Measurements from ENCODE around the gene SRRM3. TPM values are rescaled to one million over a fixed set of nuclear protein-coding genes. Genes with fewer than 3 reads are reported as not detected.
A peak's percentile ranks its signal among the peaks of the same experiment; 100 is the strongest.

SRRM3 gene
- total and polyA plus RNA-seq, 9 of the 15 experiments (the other 6 are each of a cell fraction or from before 2014, with no cell fraction given), result 0.04 to 0.91 (median 0.46) TPM; not detected in 2

DNA sequence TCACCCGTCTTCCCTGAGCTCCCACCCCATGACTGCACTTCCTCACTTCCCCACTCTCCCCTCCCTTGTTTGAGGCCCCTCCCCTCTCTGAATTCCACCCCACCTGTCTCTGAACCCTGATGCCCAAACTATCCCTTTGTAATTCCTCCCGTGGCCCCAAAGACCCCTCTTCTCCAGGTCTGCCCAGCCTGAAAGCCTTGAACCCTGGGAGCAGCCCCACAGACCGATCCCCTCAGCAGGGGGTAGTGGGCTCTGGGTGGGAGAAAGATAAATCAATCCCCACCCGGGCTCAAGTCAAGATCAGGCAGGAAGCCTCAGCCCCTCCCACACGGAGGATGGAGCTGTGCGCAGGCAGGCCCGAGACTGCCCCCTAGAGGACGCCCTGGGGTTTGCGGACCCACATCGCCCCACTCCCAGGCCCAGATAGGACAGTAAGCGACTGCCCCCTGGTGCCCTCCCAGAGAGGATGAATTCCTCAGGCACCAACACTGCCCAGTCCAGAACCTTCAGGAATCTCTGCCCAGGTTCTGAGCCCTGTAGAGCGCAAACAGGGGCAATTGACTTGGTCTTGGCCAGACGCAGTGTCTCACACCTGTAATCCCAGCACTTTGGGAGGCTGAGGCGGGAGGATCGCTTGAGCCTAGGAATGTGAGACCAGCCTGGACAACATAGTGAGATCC is 112.5 kb downstream of the SRRM3 start (continued):
- peak; percentile 45 for TF ChIP-seq TCF3 (CRISPR knock-in tag; IDR thresholded peaks at IDR 0.05)
- TF ChIP-seq CXXC5 (CRISPR knock-in tag; IDR thresholded peaks at IDR 0.05), result peak; percentile 53; the same call in 1 of the 2 replicates
- TF ChIP-seq STAG1 (CRISPR knock-in tag; IDR thresholded peaks at IDR 0.05; ENCODE audit: borderline replicate concordance), result peak; percentile 97; the same call in 1 of the 2 replicates
- peak; percentile 82 for TF ChIP-seq ZNF384 (IDR thresholded peaks at IDR 0.05; ENCODE audit: low read depth, low read length)
- no peak; the same call in 1 of the 2 replicates for TF ChIP-seq RUNX1 (IDR thresholded peaks at IDR 0.05; ENCODE audit: low read depth)
- TF ChIP-seq, protein P1, sequence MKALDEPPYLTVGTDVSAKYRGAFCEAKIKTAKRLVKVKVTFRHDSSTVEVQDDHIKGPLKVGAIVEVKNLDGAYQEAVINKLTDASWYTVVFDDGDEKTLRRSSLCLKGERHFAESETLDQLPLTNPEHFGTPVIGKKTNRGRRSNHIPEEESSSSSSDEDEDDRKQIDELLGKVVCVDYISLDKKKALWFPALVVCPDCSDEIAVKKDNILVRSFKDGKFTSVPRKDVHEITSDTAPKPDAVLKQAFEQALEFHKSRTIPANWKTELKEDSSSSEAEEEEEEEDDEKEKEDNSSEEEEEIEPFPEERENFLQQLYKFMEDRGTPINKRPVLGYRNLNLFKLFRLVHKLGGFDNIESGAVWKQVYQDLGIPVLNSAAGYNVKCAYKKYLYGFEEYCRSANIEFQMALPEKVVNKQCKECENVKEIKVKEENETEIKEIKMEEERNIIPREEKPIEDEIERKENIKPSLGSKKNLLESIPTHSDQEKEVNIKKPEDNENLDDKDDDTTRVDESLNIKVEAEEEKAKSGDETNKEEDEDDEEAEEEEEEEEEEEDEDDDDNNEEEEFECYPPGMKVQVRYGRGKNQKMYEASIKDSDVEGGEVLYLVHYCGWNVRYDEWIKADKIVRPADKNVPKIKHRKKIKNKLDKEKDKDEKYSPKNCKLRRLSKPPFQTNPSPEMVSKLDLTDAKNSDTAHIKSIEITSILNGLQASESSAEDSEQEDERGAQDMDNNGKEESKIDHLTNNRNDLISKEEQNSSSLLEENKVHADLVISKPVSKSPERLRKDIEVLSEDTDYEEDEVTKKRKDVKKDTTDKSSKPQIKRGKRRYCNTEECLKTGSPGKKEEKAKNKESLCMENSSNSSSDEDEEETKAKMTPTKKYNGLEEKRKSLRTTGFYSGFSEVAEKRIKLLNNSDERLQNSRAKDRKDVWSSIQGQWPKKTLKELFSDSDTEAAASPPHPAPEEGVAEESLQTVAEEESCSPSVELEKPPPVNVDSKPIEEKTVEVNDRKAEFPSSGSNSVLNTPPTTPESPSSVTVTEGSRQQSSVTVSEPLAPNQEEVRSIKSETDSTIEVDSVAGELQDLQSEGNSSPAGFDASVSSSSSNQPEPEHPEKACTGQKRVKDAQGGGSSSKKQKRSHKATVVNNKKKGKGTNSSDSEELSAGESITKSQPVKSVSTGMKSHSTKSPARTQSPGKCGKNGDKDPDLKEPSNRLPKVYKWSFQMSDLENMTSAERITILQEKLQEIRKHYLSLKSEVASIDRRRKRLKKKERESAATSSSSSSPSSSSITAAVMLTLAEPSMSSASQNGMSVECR (CRISPR knock-in tag; IDR thresholded peaks at IDR 0.05), result peak; percentile 54; the same call in 1 of the 2 replicates
- TF ChIP-seq ARNT (IDR thresholded peaks at IDR 0.05), result peak; percentile 34 to 36; a peak in 1 of 4 replicates
- TF ChIP-seq ZNF699 (CRISPR knock-in tag; IDR thresholded peaks at IDR 0.05; ENCODE audit: insufficient replicate concordance), result no peak
- TF ChIP-seq KAT2B (IDR thresholded peaks at IDR 0.05; ENCODE audit: low read depth, low read length), result no peak
- peak; percentile 76; the same call in 1 of the 2 replicates for TF ChIP-seq ESRRA (IDR thresholded peaks at IDR 0.05; ENCODE audit: borderline replicate concordance, low read depth)
- TF ChIP-seq, protein P2, sequence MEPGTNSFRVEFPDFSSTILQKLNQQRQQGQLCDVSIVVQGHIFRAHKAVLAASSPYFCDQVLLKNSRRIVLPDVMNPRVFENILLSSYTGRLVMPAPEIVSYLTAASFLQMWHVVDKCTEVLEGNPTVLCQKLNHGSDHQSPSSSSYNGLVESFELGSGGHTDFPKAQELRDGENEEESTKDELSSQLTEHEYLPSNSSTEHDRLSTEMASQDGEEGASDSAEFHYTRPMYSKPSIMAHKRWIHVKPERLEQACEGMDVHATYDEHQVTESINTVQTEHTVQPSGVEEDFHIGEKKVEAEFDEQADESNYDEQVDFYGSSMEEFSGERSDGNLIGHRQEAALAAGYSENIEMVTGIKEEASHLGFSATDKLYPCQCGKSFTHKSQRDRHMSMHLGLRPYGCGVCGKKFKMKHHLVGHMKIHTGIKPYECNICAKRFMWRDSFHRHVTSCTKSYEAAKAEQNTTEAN (CRISPR knock-in tag; IDR thresholded peaks at IDR 0.05), result peak; percentile 41; the same call in 1 of the 2 replicates
- TF ChIP-seq, protein P3, sequence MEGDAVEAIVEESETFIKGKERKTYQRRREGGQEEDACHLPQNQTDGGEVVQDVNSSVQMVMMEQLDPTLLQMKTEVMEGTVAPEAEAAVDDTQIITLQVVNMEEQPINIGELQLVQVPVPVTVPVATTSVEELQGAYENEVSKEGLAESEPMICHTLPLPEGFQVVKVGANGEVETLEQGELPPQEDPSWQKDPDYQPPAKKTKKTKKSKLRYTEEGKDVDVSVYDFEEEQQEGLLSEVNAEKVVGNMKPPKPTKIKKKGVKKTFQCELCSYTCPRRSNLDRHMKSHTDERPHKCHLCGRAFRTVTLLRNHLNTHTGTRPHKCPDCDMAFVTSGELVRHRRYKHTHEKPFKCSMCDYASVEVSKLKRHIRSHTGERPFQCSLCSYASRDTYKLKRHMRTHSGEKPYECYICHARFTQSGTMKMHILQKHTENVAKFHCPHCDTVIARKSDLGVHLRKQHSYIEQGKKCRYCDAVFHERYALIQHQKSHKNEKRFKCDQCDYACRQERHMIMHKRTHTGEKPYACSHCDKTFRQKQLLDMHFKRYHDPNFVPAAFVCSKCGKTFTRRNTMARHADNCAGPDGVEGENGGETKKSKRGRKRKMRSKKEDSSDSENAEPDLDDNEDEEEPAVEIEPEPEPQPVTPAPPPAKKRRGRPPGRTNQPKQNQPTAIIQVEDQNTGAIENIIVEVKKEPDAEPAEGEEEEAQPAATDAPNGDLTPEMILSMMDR (IDR thresholded peaks at IDR 0.05 in 2 of 3, conservative IDR thresholded peaks at IDR 0.05 in 1 of 3; ENCODE audit: insufficient read depth in 2 of 3, low read depth in 1 of 3, low read length in 3 of 3), result peak; percentile 100
- TF ChIP-seq, protein P4, sequence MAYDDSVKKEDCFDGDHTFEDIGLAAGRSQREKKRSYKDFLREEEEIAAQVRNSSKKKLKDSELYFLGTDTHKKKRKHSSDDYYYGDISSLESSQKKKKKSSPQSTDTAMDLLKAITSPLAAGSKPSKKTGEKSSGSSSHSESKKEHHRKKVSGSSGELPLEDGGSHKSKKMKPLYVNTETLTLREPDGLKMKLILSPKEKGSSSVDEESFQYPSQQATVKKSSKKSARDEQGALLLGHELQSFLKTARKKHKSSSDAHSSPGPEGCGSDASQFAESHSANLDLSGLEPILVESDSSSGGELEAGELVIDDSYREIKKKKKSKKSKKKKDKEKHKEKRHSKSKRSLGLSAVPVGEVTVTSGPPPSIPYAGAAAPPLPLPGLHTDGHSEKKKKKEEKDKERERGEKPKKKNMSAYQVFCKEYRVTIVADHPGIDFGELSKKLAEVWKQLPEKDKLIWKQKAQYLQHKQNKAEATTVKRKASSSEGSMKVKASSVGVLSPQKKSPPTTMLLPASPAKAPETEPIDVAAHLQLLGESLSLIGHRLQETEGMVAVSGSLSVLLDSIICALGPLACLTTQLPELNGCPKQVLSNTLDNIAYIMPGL (CRISPR knock-in tag; IDR thresholded peaks at IDR 0.05), result peak; percentile 76; the same call in 1 of the 2 replicates
- peak; percentile 97 to 99 for TF ChIP-seq MAZ (CRISPR knock-in tag; conservative IDR thresholded peaks at IDR 0.05 in 1 of 2, IDR thresholded peaks at IDR 0.05 in 1 of 2)
- peak; percentile 100 for TF ChIP-seq RAD21 (CRISPR knock-in tag; conservative IDR thresholded peaks at IDR 0.05 in 1 of 2, IDR thresholded peaks at IDR 0.05 in 1 of 2)
- peak in 1 of 2 experiments; percentile 83; a peak in 1 of 4 replicates for TF ChIP-seq NONO (IDR thresholded peaks at IDR 0.05; ENCODE audit: low read depth in 2 of 2, low read length in 1 of 2)

Measured in K562 (cell line).